Renal cortex interstitium (tissue), 11 donors: Measurements from ENCODE around the gene MAPKAP1. TPM values are rescaled to one million over a fixed set of nuclear protein-coding genes. Genes with fewer than 3 reads are reported as not detected.

ENCODE experiments used
- DNase-seq, 11 donors: peaks; one replicate each; pipeline ENCODE4 v3.0.0-alpha.2; 2013; ENCODE audit warnings: low read depth in 9 of 11, low spot score in 4 of 11; ENCODE audit errors: extremely low read depth in 1 of 11
- polyA plus RNA-seq, 3 donors: library from polyadenylated mRNA; unstranded; fragments of 120-200 nt; gene quantifications; one replicate each; pipeline ENCODE4 v1.2.1, GENCODE V29; 2013; ENCODE audit not compliant: insufficient read length in 3 of 3

MAPKAP1 gene
- polyA plus RNA-seq, 3 donors: 65.3 to 77.1 (median 71.6) TPM

GRCh38 chr9:125423964-125424363 lies 283.0 kb downstream of the MAPKAP1 start:
- no peak for DNase-seq

DNA sequence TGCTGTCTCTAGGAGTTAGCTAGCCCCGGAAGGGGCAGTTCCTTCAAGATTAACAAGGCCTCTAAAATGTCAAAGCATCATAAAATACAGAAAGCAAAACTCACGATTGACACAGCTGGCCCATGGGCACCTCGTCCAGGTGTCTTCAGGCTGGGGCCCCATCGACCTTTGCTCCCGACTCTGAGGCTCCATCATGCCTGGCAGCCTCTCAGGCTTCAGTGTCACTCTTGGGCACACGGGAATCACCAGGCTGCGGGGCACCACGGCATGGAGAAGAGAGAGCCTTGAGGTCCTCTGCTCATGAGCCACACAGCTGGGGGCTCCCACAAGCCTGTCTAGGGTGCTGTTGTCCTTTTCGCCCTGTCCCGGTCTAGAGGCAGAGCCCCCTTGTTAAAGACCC lies 284.2 kb downstream of the MAPKAP1 start:
- DNase-seq: no peak

GRCh38 chr9:125421591-125422181 lies 285.3 kb downstream of the MAPKAP1 start:
- no peak for DNase-seq

GRCh38 chr9:125421166-125421565 lies 285.8 kb downstream of the MAPKAP1 start:
- no peak for DNase-seq

DNA sequence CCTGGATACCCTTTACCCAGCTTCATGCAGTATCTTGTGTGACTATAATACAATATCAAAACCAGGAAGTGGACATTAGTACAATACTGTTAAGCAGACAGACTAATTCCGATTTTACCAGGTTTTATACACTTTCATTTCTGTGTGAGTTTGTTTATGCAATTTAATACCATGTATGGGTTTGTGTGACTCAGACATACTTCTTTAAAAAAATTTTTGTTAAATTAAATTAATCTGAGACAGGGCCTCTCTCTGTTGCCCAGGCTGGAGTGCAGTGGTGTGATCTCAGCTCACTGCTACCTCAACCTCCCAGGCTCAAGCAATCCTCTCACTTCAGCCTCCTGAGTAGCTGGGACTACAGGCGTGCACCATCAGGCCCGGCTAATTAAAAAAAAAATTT lies 288.6 kb downstream of the MAPKAP1 start:
- DNase-seq: no peak

- DNase-seq: no peak
Observed at GRCh38 chr9:125416517-125416916, 290.5 kb downstream of the MAPKAP1 start.

DNA sequence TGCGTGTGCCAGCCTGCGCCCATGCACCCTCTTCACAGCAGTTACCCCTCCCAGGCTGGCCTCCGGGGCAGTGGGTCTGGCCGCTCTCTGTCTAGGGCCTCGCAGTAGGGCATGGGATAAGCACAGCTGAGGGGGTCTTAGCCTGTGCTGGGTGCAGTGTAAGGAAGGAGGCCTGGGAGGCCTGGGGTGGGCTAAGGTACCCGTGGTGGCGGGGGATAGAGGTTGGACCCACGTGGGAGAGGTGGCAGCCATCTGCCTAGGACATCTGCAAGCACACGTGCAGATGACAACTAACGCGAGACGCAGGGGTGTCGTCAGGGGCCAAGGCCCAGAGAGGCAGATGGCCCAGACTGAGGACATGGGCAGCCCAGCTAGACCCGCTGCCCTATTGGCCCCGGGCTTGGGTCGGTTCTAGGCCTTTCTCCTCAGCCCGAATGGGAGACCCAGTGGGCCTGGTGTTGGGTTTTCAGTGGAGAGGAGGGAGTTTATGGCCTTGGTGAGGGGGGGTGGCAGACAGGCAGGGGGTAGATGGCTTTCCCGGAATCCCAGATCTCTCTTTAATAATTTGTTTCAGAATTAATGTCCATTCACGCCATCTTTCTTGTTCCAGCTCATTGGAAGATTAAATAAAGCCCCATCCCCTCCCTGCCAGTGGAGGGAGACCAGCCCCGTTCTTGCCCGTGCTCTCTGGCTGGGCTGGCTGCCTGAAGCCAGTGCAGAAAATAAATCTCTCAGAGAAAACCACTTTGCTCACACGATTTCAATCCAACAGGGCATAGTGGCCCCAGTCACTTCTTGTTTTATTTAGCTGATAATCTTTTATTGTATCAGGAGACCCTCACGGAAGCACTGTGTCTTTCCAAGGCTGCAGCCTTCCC lies 291.2 kb downstream of the MAPKAP1 start:
- no peak for DNase-seq

- no peak for DNase-seq
Observed at GRCh38 chr9:125413579-125413978, 293.4 kb downstream of the MAPKAP1 start.

GRCh38 chr9:125412166-125412565 lies 294.8 kb downstream of the MAPKAP1 start:
- no peak for DNase-seq

DNA sequence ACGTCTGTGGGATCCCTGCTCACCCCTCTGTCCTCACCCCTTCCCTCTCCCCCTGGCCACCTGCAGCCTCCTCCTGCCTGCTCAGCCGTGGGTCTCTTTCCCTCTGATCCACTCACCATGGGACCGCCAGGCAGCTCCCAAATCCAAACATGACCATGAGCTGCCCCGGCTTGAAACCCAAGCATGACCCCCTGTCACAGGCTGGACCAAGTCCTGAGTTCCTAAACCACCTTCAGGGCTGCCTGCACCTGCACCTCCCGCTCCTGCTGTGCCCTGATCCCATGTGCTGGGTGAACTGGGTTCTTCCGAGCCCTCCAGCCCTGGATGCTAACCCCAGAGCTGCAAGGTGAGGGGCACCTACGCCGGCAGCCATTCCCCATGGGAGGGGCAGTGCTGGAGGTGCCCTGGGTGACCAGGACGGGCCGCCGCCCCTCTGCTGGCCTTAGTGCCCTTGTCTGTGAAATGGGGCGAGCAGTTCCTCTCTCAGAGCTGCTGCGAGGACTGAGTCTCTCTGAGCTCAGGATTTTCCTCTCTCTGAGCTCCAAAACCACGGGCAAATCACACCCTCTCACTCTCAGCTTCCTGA lies 295.7 kb downstream of the MAPKAP1 start:
- no peak for DNase-seq

- no peak for DNase-seq
Observed at GRCh38 chr9:125410522-125410894, 296.5 kb downstream of the MAPKAP1 start.

DNA sequence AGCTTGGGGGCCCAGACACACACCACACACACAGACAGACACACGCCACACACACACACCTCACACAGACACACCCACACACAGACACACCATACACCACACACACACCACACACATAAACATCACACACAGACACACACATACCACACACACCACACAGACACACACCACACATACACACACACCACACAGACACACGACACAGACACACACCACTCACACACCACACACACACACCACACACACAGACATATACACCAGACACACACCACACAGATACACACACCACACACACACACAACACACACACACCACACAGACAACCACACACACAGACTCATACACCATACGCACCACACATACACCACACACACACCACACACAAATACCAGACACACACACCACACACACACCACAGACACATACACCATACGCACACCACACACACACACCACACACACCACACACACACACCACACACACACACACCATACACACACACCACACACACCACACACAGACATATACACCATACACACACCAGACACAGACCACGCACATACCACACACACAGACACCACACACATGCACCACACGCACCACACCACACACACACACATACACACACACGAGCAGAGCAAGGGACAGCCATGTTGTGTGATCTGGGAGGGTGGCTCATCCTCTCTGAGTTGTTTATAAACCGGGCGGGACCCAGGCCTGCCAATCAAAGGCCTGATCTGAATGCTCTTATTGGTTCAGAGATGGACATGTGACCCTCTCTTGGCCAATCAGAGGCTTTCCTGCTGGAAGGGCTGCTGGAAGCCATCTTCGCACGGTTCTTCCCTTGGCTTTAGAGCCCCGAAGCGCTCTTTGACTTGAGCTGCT lies 297.1 kb downstream of the MAPKAP1 start:
- DNase-seq: no peak

- no peak for DNase-seq
Observed at GRCh38 chr9:125409217-125409636, 297.8 kb downstream of the MAPKAP1 start.

DNA sequence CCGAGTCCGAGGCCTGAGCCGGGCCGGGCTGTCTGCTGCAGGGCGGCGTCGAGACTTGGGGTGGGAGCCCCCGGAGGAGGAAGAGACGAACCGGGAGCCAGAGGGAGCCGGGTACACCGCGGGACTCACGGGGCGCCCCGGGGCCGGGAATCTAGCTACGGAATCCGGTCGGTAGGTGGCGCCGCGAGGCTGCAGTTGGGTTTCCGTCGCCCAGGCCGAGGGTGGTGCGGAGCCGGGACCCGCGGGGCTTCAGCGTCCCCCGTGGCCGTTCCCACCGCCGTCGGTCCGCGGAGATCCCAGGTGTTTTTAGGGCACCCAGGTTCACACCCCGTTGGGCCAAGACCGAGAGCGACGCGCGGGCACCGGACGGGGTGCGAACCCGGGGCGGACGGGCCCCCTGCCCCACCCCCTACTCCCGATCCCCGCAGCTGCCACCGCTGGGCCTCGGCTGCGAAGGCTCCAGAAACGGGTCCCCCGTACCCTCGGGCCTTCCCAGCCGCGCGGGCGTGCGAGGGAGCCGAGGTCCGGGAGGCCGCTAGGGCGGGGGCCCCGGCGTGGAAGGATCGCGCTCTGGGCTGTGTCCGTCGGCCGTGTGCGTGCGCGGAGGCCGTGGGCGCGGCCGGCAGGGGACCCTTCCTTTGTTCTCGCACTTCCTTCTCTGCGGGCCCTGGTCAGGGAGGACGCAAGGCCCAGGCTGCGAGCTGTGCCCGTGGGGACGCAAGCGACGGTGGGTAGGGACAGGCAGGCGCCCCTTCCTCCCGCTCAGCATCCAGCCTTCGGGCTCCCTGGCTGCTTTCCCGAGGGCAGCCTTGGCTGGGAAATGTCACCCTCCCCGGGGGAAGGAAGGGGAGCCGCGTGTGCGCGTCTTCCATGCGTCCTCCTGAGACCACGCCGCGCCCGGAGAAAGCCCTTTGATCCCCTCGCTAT lies 298.8 kb downstream of the MAPKAP1 start:
- peak; percentile 48 to 77 (median 70) for DNase-seq

- no peak for DNase-seq
Observed at GRCh38 chr9:125407432-125407973, 299.5 kb downstream of the MAPKAP1 start.

GRCh38 chr9:125406810-125407087 lies 300.3 kb downstream of the MAPKAP1 start:
- DNase-seq: no peak

- DNase-seq: no peak
Observed at GRCh38 chr9:125405938-125406809, 300.8 kb downstream of the MAPKAP1 start.
